Testis (tissue), 2 donors: ENCODE data around the gene ARHGAP33.

Experiments used
- CTCF ChIP-seq, 3 experiments: fragments of 450-650 bp in 2 of 3; fragments of 200-600 bp in 1 of 3; sonication (generic) in 1 of 3; IDR thresholded peaks; one replicate each; pipeline ENCODE4 v1.5.1; 2016 to 2019; ENCODE audit warnings: antibody characterized with exemption in 3 of 3, mild to moderate bottlenecking in 2 of 3, moderate library complexity in 1 of 3
- POLR2A ChIP-seq: fragments of 450-650 bp; IDR thresholded peaks from one replicate; pipeline ENCODE4 v1.6.1; 2017; ENCODE audit warnings: antibody characterized with exemption, mild to moderate bottlenecking, moderate library complexity

- TF ChIP-seq CTCF (IDR thresholded peaks at IDR 0.05) (no peak), POLR2A (no peak)
Observed at GRCh38 chr19:35807633-35808032, 32.3 kb downstream of the ARHGAP33 start.
